Fibroblast of skin of abdomen (primary cell): ENCODE data around the gene SELENOP.

Experiments
- DNase-seq: peaks from one replicate; pipeline ENCODE4 v3.0.0-alpha.2; 2013

Gene SELENOP

DNA sequence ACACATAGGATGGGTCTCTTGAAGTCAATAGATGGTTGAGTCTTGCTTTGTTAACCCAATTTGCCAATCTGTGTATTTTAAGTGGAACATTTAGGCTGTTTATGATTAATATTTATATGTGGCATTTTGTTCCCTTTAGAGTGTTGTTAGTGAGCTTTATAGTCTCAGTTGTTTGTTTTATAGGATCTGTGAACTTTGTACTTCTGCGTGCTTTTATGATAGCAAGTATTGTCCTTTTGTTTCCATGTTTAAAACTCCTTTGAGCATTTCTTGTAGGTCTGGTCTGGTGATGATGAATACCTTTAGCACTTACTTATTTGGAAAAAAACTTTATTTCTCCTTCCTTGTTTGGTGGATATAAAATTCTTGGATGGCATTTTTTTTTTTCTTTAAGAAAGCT, 23.8 kb downstream of the SELENOP start:
- no peak for DNase-seq

DNA sequence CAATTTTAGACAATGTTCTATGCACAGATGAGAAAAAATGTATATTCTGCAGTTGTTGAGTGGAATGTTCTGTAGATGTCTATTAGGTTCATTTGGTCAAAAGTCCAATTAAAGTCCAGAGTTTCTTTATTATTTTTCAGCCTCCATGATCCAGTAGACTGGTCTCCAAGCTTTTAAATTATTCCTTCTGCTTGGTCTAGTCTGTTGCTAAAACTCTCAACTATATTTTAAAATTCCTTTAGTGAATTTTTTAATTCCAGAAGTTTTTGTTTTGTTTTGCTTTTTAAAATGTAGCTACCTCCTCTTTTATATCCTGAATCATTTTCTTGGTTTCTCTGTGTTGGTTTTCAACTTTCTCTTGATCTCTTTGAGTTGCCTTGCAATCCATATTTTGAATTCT, 24.6 kb downstream of the SELENOP start:
- no peak for DNase-seq

GRCh38 chr5:42785756-42786155, 25.9 kb downstream of the SELENOP start:
- no peak for DNase-seq

GRCh38 chr5:42784132-42784531, 27.6 kb downstream of the SELENOP start:
- peak; percentile 12 for DNase-seq

DNA sequence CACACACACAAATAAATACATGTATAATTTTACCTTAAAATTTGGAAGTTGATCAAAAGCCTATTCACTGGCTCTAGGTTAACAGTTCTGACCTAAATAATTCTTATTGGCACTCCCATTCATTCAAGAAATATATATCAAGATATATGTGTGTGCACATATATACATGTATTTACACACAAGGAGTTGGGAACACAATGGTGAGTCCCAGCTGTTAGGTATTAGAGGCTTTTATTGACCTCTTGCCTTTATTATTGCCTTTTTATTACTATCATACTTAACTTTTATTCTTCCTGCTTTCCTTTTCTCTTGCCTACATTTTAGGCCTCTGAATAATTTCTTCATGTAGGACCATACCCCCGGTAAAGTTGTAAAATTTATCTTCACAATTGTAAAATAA, 30.1 kb downstream of the SELENOP start:
- no peak for DNase-seq

DNA sequence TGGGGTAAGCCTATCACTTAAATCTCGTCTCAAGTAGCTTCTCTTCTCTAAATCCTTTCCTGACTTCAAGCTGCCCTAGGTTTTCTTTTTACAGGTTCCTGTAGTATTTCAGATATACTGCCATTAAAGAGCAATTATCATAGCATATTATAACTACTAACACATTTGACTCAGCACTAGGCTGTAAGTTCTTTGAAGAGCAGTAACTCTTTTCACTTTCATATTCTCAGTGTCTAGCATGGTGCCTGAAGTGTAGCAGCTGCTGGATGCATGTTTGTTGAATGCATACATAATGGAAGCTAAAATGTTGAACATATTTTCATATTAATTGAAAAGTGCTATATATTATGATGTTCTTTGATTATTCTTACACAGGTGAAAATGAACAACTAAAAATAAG, 32.6 kb downstream of the SELENOP start:
- no peak for DNase-seq

DNA sequence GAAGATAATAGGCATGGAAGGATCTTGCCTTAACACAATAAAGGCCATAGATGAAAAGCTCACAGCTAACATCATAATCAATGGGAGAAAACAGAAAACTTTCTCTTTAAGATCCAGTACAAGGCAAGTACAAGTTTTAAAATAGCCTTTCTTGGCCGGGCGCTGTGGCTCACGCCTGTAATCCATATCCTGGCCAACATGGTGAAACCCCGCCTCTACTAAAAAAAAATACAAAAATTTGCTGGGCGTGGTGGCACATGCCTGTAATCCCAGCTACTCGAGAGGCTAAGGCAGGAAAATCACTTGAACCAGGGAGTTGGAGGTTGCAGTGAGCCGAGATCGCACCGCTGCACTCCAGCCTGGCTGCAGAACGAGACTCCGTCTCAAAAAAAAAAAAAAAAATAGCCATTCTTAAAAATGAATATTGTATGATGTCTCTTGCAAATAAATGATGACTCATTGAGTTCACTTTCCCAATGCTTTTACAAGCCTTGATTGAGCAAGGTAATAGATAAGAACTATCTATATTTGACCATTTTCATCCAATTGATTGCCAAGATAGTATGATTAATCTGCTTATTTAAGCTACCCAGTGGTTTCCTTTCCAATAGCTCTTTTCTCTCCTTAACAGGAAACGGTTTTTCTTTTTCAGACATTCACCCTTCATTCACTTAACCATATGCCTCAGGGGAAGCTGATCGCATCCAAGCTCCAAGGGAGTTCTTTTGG, 39.3 kb downstream of the SELENOP start:
- DNase-seq: no peak

DNA sequence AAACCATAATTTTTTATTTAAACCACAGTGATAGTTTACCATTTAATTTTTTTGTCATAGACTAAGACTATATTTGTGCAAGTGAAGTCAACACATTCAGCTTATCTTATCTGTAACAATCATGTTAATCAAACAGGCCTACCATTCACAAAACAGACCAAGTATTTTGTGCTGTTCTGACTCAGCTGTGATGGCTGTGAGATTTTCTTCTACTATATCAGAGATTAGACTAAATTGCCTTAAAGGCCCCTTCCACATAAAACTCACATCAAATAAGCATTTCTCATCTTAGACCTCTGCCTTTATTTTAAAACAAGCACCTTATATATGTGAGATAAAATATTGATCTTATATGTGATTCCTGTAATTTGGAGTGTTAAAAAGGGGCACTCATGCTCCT, 41.7 kb downstream of the SELENOP start:
- DNase-seq: no peak

DNA sequence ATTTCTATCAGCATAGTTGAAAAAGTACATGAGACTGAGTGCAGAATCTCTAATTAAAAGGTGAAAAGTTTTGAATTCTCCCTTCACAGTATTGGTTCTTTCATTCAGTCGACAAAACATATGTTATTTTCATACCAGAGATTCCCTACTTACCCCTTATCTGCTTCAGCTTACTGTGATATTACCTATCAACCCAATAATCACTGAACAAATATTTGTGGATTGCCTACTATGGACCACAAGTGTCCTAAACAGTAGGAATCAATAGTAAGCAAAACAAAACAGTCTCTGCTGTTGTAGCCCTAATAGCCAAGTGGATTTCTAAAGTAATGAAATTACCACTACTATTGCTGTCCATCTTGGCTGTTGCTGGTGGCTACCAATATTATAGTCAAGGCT, 43.6 kb downstream of the SELENOP start:
- no peak for DNase-seq

- peak; percentile 37 for DNase-seq
These were observed 44.1 kb downstream of the SELENOP start for GRCh38 chr5:42767491-42768105.

- DNase-seq: no peak
These were observed 49.9 kb downstream of the SELENOP start for GRCh38 chr5:42761791-42762190.

DNA sequence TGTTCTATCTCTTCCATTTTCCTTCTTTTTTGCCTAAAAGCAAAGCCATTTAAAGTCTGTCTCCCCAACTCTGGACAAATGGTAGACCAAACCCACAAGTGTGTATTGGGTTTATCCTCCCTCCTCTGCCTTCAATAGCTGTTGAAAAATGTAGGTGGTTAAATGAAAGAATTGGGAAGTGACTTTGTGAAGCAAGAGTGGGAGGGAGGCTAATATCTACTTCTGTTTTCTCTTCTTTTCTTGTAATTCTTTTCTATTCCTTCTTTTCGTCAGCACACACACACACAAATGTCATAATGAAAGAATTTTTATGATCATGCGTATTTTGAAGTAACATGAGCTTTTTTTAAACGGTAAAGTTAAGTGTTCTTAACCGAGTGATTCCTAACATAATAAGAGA, 51.3 kb downstream of the SELENOP start:
- DNase-seq: no peak

GRCh38 chr5:42759456-42759855, 52.2 kb downstream of the SELENOP start:
- DNase-seq: no peak

GRCh38 chr5:42756606-42757601, 54.8 kb downstream of the SELENOP start, which contains the start of gene CCDC152:
TSS of gene CCDC152 (plus strand) at chr5:42756818. CDS start at chr5:42759122, 2,304 bp downstream.
- peak; percentile 57 for DNase-seq

- no peak for DNase-seq
These were observed 58.6 kb downstream of the SELENOP start for GRCh38 chr5:42753099-42753498.

DNA sequence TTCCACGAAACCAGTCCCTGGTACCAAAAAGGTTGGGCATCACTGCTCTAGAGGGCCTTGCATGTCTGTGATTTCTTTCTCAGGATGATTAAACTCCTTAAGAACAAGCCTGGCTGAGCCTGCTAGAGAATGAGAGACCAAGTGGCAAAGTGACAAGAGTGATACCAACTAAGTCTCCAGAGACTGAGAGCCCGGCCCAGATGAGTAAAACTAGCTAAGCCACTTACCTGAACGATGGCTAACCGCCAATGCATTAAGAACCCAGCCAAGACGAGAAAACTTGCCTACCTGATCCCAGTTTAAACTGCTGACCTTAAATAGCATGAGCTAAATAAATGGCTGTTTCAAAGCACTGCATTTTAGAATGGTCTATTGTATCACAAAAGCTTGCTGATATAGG, 60.6 kb downstream of the SELENOP start:
- no peak for DNase-seq

- DNase-seq: no peak
These were observed 61.2 kb downstream of the SELENOP start for GRCh38 chr5:42750507-42750906.
